Skeletal muscle tissue (tissue), 4 donors: Measurements from ENCODE around the gene SLC44A1. TPM values are rescaled to one million over a fixed set of nuclear protein-coding genes. Genes with fewer than 3 reads are reported as not detected.

ENCODE experiments used
- H3K27ac ChIP-seq: one replicate; pipeline ENCODE4 v1.7.0; 2013; ENCODE audit warnings: mild to moderate bottlenecking, low read depth, low read length, inconsistent platforms
- H3K27me3 ChIP-seq, 3 donors: one replicate each; pipeline ENCODE4 v1.7.0; 2013; ENCODE audit warnings: low read length in 3 of 3; ENCODE audit not compliant: control insufficient read depth in 3 of 3, insufficient read depth in 3 of 3
- H3K36me3 ChIP-seq, 3 donors: one replicate each; pipeline ENCODE4 v1.7.0; 2013; ENCODE audit warnings: low read length in 3 of 3; ENCODE audit not compliant: control insufficient read depth in 3 of 3, insufficient read depth in 3 of 3
- H3K4me1 ChIP-seq, 3 donors: one replicate each; pipeline ENCODE4 v1.7.0; 2013; ENCODE audit warnings: low read length in 3 of 3, mild to moderate bottlenecking in 3 of 3; ENCODE audit not compliant: control insufficient read depth in 3 of 3, insufficient read depth in 3 of 3
- H3K4me3 ChIP-seq, 3 donors: one replicate each; pipeline ENCODE4 v1.7.0; 2013; ENCODE audit warnings: low read length in 3 of 3
- H3K9ac ChIP-seq, 3 donors: one replicate each; pipeline ENCODE4 v1.7.0; 2013; ENCODE audit warnings: low read length in 3 of 3, mild to moderate bottlenecking in 3 of 3, moderate library complexity in 2 of 3, low read depth in 1 of 3
- H3K9me3 ChIP-seq, 3 donors: one replicate each; pipeline ENCODE4 v1.7.0; 2013; ENCODE audit warnings: low read length in 3 of 3; ENCODE audit not compliant: control insufficient read depth in 3 of 3
- total RNA-seq: library from RNA; depleted of rRNA; stranded (reverse); fragments of >200 nt; gene quantifications from one replicate; pipeline ENCODE4 v1.2.3, GENCODE V29; 2014
- donor health status: Osteomylitis.

The SLC44A1 gene
- total RNA-seq, 1 donor from 2014 or later = 14.6 TPM

GRCh38 chr9:105293408-105293807 is 49.0 kb downstream of the SLC44A1 start:
- peaks cover 0 to 4% (median 0%) of the 10 kb centered on the region in 3 donors for H3K4me1 ChIP-seq
- no peaks in the 10 kb centered on the region for H3K36me3 ChIP-seq
- H3K4me3 ChIP-seq = no peak overlapping the region
- H3K27me3 ChIP-seq = no peaks in the 10 kb centered on the region
- no peaks in the 10 kb centered on the region for H3K9me3 ChIP-seq
- no peak overlapping the region for H3K9ac ChIP-seq
- no peak overlapping the region for H3K27ac ChIP-seq

GRCh38 chr9:105295201-105295550 is 50.7 kb downstream of the SLC44A1 start:
- Histone ChIP-seq H3K4me1 (peaks cover 0 to 4% (median 0%) of the 10 kb centered on the region in 3 donors), H3K36me3 (peaks cover 6 to 10% (median 8%) of the 10 kb centered on the region in 3 donors), H3K9me3 (no peaks in the 10 kb centered on the region), H3K9ac (no peak overlapping the region), H3K27ac (no peak overlapping the region), H3K27me3 (no peaks in the 10 kb centered on the region), H3K4me3 (no peak overlapping the region)

GRCh38 chr9:105295986-105296385 is 51.5 kb downstream of the SLC44A1 start:
- H3K9me3 ChIP-seq = no peaks in the 10 kb centered on the region
- no peak overlapping the region for H3K27ac ChIP-seq
- H3K36me3 ChIP-seq = peaks cover 6 to 10% (median 8%) of the 10 kb centered on the region in 3 donors
- H3K4me3 ChIP-seq = no peak overlapping the region
- H3K27me3 ChIP-seq = no peaks in the 10 kb centered on the region
- no peak overlapping the region for H3K9ac ChIP-seq
- H3K4me1 ChIP-seq = no peaks in the 10 kb centered on the region

GRCh38 chr9:105296445-105296844 is 52.0 kb downstream of the SLC44A1 start:
- Histone ChIP-seq H3K27ac (no peak overlapping the region), H3K9me3 (no peaks in the 10 kb centered on the region), H3K27me3 (no peaks in the 10 kb centered on the region), H3K9ac (no peak overlapping the region), H3K4me1 (no peaks in the 10 kb centered on the region), H3K4me3 (no peak overlapping the region), H3K36me3 (peaks cover 6 to 10% (median 8%) of the 10 kb centered on the region in 3 donors)

GRCh38 chr9:105296877-105297287 is 52.4 kb downstream of the SLC44A1 start:
- Histone ChIP-seq H3K4me3 (no peak overlapping the region), H3K27me3 (no peaks in the 10 kb centered on the region), H3K36me3 (peaks cover 6 to 10% (median 8%) of the 10 kb centered on the region in 3 donors), H3K9me3 (no peaks in the 10 kb centered on the region), H3K4me1 (no peaks in the 10 kb centered on the region), H3K27ac (no peak overlapping the region), H3K9ac (no peak overlapping the region)

- no peak overlapping the region for H3K9ac ChIP-seq
- H3K36me3 ChIP-seq = peaks cover 6 to 10% (median 8%) of the 10 kb centered on the region in 3 donors
- H3K4me1 ChIP-seq = no peaks in the 10 kb centered on the region
- no peaks in the 10 kb centered on the region for H3K27me3 ChIP-seq
- H3K4me3 ChIP-seq = no peak overlapping the region
- H3K27ac ChIP-seq = no peak overlapping the region
- no peaks in the 10 kb centered on the region for H3K9me3 ChIP-seq
These were observed 53.1 kb downstream of the SLC44A1 start for GRCh38 chr9:105297442-105298075.

- Histone ChIP-seq H3K36me3 (peaks cover 6 to 10% (median 8%) of the 10 kb centered on the region in 3 donors), H3K27me3 (no peaks in the 10 kb centered on the region), H3K27ac (no peak overlapping the region), H3K4me1 (no peaks in the 10 kb centered on the region), H3K9ac (no peak overlapping the region), H3K9me3 (no peaks in the 10 kb centered on the region), H3K4me3 (no peak overlapping the region)
These were observed 54.9 kb downstream of the SLC44A1 start for GRCh38 chr9:105299190-105299854.

- Histone ChIP-seq H3K36me3 (peaks cover 6 to 10% (median 8%) of the 10 kb centered on the region in 3 donors), H3K27ac (no peak overlapping the region), H3K9me3 (no peaks in the 10 kb centered on the region), H3K4me1 (no peaks in the 10 kb centered on the region), H3K27me3 (no peaks in the 10 kb centered on the region), H3K4me3 (no peak overlapping the region), H3K9ac (no peak overlapping the region)
These were observed 58.3 kb downstream of the SLC44A1 start for GRCh38 chr9:105302728-105303127.

GRCh38 chr9:105305856-105306255 is 61.4 kb downstream of the SLC44A1 start:
- Histone ChIP-seq H3K9me3 (no peaks in the 10 kb centered on the region), H3K27me3 (no peaks in the 10 kb centered on the region), H3K4me1 (no peaks in the 10 kb centered on the region), H3K36me3 (no peaks in the 10 kb centered on the region), H3K27ac (no peak overlapping the region), H3K9ac (no peak overlapping the region), H3K4me3 (no peak overlapping the region)

- H3K36me3 ChIP-seq = no peaks in the 10 kb centered on the region
- no peak overlapping the region for H3K9ac ChIP-seq
- no peaks in the 10 kb centered on the region for H3K9me3 ChIP-seq
- H3K4me1 ChIP-seq = no peaks in the 10 kb centered on the region
- no peaks in the 10 kb centered on the region for H3K27me3 ChIP-seq
- no peak overlapping the region for H3K4me3 ChIP-seq
- no peak overlapping the region for H3K27ac ChIP-seq
These were observed 62.1 kb downstream of the SLC44A1 start for GRCh38 chr9:105306351-105307140.
